ENCODE data around the gene RASL10B. TPM values are rescaled to one million over a fixed set of nuclear protein-coding genes. Genes with fewer than 3 reads are reported as not detected.

Gene RASL10B
- total and polyA plus RNA-seq, 10 of the 15 experiments (the other 5 are each of a cell fraction or from before 2014, with no cell fraction given), result not detected

- CTCF ChIA-PET, result interaction anchor here (1.0 to 6.0 kb wide), 4 partner anchors 13 to 132 kb away, joined by 3 to 116 read pairs (median 4); no protein-coding TSS in a partner anchor
- POLR2A ChIA-PET, result no interaction called here
- SMC1A ChIA-PET (ENCODE audit: uncharacterized antibody, unreplicated experiment), result interaction anchor here (0.6 kb wide), 1 partner anchor 106 kb away, joined by 3 read pairs; no protein-coding TSS in a partner anchor
- no peaks in the 10 kb centered on the region for H4K20me1 ChIP-seq (ENCODE audit: control insufficient read depth, insufficient read depth)
- RAD21 ChIA-PET (ENCODE audit: unreplicated experiment), result interaction anchor here (1.2 kb wide), 1 partner anchor 132 kb away, joined by 3 read pairs; no protein-coding TSS in a partner anchor
- H3K9ac ChIP-seq (ENCODE audit: control insufficient read depth, insufficient read depth, low read length), result no peak overlapping the region
- intact Hi-C loops (cut with micrococcal nuclease; ENCODE audit: unreplicated experiment), result loop anchor here (5.0 to 10.0 kb wide), 2 partner anchors 188 to 1320 kb away; no protein-coding TSS in a partner anchor
- no peaks in the 10 kb centered on the region for H3K79me2 ChIP-seq (ENCODE audit: control insufficient read depth, insufficient read depth, low read length)
- WGBS (ENCODE audit: insufficient coverage, insufficient replicate concordance, low lambda C conversion rate, missing lambda C conversion rate), result 20% methylated on average over 8 of the region's 8 CpGs
- no peak overlapping the region for H2AFZ ChIP-seq (ENCODE audit: control insufficient read depth, low read depth, low read length)
- no peak overlapping the region for H3K4me3 ChIP-seq
- H3K27me3 ChIP-seq (replicated peaks in 1 of 2; ENCODE audit: control insufficient read depth in 2 of 2, insufficient read depth in 2 of 2, low read length in 1 of 2), result peaks cover 2 to 5% of the 10 kb centered on the region in 2 experiments; a peak in 1 of 4 replicates
- no peaks in the 10 kb centered on the region for H3K4me1 ChIP-seq (ENCODE audit: control insufficient read depth, insufficient read depth, low read length)
- H3K4me2 ChIP-seq (ENCODE audit: control insufficient read depth, insufficient read depth), result no peak overlapping the region
- FAIRE-seq, result no peak
- in situ Hi-C loops (cut with MboI), result loop anchor here (5.0 to 10.0 kb wide), 3 partner anchors 138 to 580 kb away; no protein-coding TSS in a partner anchor
- H3K27ac ChIP-seq (ENCODE audit: control insufficient read depth, insufficient read depth), result no peak overlapping the region
- no TSS peak for BruUV-seq (replicated peaks)
- no peak for ATAC-seq
- no peak for DNase-seq (ENCODE audit: low read depth, low spot score)
- H3K36me3 ChIP-seq (ENCODE audit: control insufficient read depth in 2 of 2, insufficient read depth in 2 of 2, low read length in 1 of 2), result no peaks in the 10 kb centered on the region
- TF ChIP-seq FOXM1 (IDR thresholded peaks at IDR 0.05; ENCODE audit: low read depth, low read length), result no peak
- no peak for TF ChIP-seq BRCA1 (IDR thresholded peaks at IDR 0.05; ENCODE audit: low read depth, low read length)
- TF ChIP-seq CEBPZ (IDR thresholded peaks at IDR 0.05; ENCODE audit: low read depth, low read length), result no peak
- TF ChIP-seq SREBF1 (IDR thresholded peaks at IDR 0.05; ENCODE audit: low read length), result no peak
- no peak for TF ChIP-seq SUZ12 (IDR thresholded peaks at IDR 0.05; ENCODE audit: unreplicated experiment)
- no peak for TF ChIP-seq CREB1 (IDR thresholded peaks at IDR 0.05; ENCODE audit: low read depth)
- no peak for TF ChIP-seq ATF7 (IDR thresholded peaks at IDR 0.05; ENCODE audit: low read depth)
- TF ChIP-seq MYC (IDR thresholded peaks at IDR 0.05; ENCODE audit: insufficient read depth, insufficient read length, insufficient replicate concordance, low read length, severe bottlenecking), result no peak
- no peak for TF ChIP-seq RFX5 (IDR thresholded peaks at IDR 0.05; ENCODE audit: low read depth, low read length)
- no peak for TF ChIP-seq MXI1 (IDR thresholded peaks at IDR 0.05; ENCODE audit: low read depth, low read length)
- no peak for TF ChIP-seq PKNOX1 (IDR thresholded peaks at IDR 0.05)
- TF ChIP-seq POU2F2 (IDR thresholded peaks at IDR 0.05; ENCODE audit: borderline replicate concordance, low read depth, low read length), result no peak
- TF ChIP-seq ZBTB33 (IDR thresholded peaks at IDR 0.05), result no peak
- TF ChIP-seq CBX3 (IDR thresholded peaks at IDR 0.05; ENCODE audit: borderline replicate concordance, low read depth), result no peak
- TF ChIP-seq EP300 (IDR thresholded peaks at IDR 0.05; ENCODE audit: borderline replicate concordance in 1 of 2, control insufficient read depth in 1 of 2, low read depth in 2 of 2, low read length in 2 of 2), result no peak
- TF ChIP-seq CHD2 (IDR thresholded peaks at IDR 0.05; ENCODE audit: borderline replicate concordance, low read depth, low read length), result no peak
- TF ChIP-seq NFYA (IDR thresholded peaks at IDR 0.05; ENCODE audit: borderline replicate concordance, low read depth, low read length), result no peak
- TF ChIP-seq CHD1 (IDR thresholded peaks at IDR 0.05; ENCODE audit: low read depth, low read length), result no peak
- no peaks in the 10 kb centered on the region for H3K9me3 ChIP-seq (replicated peaks; ENCODE audit: control insufficient read depth, insufficient read depth, low read length)
These were observed 13.4 kb downstream of the RASL10B start for GRCh38 chr17:35744830-35745229.

Data from GM12878 (cell line).